Right atrium auricular region (tissue), 2 donors: ENCODE results near the gene TNRC6C. TPM values are rescaled to one million over a fixed set of nuclear protein-coding genes. Genes with fewer than 3 reads are reported as not detected.

ENCODE experiments used
- DNase-seq: peaks from one replicate; pipeline ENCODE4 v3.0.0-alpha.2; 2019; ENCODE audit warnings: low spot score
- H3K27ac ChIP-seq, 2 donors: fragments of 200-600 bp; sonication (generic); 1 replicate in 1 of 2; 2 replicates in 1 of 2; pipeline ENCODE4 v1.5.1; 2016 to 2019
- H3K27me3 ChIP-seq, 2 donors: fragments of 200-600 bp; sonication (generic); one replicate each; pipeline versions ENCODE4 v1.5.1 to v1.6.0; 2017 to 2019
- H3K36me3 ChIP-seq: fragments of 200-600 bp; sonication (generic); one replicate; pipeline ENCODE4 v1.5.1; 2016
- H3K4me1 ChIP-seq, 2 donors: fragments of 200-600 bp; sonication (generic); one replicate each; pipeline versions ENCODE4 v1.5.1 to v1.6.0; 2017 to 2019
- H3K4me3 ChIP-seq, 2 donors: fragments of 200-600 bp; sonication (generic); 1 replicate in 1 of 2; 2 replicates in 1 of 2; pipeline ENCODE4 v1.5.1; 2017 to 2019; ENCODE audit warnings: mild to moderate bottlenecking in 1 of 2, moderate library complexity in 1 of 2
- H3K9me3 ChIP-seq, 2 donors: fragments of 200-600 bp; sonication (generic); one replicate each; pipeline ENCODE4 v1.5.1; 2019
- total RNA-seq, 2 donors: library from RNA; depleted of rRNA; stranded (reverse); fragments of >200 nt; gene quantifications; one replicate each; pipeline ENCODE4 v1.1.0, GENCODE V29; 2016
- TF ChIP-seq, protein P1 (sequence below), 2 donors: fragments of 200-600 bp; sonication (generic); IDR thresholded peaks; one replicate each; pipeline ENCODE4 v1.5.1; 2019; ENCODE audit warnings: antibody characterized with exemption in 2 of 2

TNRC6C gene
- total RNA-seq, 2 donors from 2014 or later: 8.7 to 13.0 TPM

DNA sequence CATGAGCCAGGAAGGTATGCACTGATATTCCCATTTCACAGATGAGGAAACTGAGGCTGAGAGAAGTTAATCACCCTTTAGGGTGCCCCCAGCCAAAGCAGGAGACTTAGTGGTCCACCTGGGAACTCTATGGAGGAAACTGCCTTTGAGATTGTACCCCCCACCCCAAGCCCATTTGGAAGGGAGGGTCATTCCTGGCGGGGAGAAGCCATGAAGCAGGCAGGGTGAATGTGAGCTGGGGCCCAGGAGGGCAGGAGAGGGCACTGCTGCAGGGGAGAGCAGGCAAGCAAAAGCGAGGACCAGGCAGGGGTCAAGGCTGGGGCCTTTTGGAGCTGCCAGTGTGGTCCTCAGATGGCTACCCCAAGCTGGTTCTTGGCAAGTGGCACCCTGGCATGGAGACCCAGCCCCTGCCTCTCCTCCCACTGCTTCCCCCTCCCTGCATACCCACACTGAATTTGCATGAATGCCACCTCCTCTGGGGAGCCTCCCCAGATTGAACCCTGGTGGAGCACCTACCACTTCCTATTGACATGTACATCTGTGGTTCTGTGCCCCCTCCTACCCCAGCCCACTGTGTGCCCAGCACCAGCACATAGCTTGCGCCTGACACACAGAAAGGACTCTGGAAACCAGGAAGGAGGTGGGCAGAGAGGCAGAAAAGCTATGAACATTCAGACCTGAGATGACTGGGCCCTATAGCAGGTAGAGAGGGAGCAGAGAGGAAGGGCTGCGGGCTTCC lies 171.0 kb downstream of the TNRC6C start:
- peaks cover 12% of the 10 kb centered on the region for H3K36me3 ChIP-seq
- H3K4me1 ChIP-seq: peaks cover 2 to 85% of the 10 kb centered on the region in 2 donors
- no peak overlapping the region for H3K4me3 ChIP-seq
- TF ChIP-seq, protein P1, sequence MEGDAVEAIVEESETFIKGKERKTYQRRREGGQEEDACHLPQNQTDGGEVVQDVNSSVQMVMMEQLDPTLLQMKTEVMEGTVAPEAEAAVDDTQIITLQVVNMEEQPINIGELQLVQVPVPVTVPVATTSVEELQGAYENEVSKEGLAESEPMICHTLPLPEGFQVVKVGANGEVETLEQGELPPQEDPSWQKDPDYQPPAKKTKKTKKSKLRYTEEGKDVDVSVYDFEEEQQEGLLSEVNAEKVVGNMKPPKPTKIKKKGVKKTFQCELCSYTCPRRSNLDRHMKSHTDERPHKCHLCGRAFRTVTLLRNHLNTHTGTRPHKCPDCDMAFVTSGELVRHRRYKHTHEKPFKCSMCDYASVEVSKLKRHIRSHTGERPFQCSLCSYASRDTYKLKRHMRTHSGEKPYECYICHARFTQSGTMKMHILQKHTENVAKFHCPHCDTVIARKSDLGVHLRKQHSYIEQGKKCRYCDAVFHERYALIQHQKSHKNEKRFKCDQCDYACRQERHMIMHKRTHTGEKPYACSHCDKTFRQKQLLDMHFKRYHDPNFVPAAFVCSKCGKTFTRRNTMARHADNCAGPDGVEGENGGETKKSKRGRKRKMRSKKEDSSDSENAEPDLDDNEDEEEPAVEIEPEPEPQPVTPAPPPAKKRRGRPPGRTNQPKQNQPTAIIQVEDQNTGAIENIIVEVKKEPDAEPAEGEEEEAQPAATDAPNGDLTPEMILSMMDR (IDR thresholded peaks at IDR 0.05): no peak
- H3K27ac ChIP-seq: peak overlapping the region; percentile 81 to 83
- no peaks in the 10 kb centered on the region for H3K9me3 ChIP-seq
- no peaks in the 10 kb centered on the region for H3K27me3 ChIP-seq
- no peak for DNase-seq

DNA sequence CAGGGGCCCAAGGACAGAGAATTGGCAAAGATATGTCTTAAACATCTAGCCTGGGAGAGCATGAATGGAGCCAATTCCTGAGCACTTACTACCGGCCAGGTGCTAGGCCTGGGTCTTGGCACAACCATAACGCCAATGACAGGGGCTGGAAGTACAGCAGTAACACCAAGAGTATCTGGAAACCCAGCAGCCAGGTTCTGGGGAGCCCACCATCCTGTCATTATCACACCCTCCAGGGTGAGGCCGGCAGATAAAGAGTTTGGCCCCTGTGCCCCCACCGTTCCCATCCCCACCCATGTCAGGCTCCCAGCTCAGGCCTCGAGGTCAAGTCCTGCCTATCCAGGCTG lies 171.6 kb downstream of the TNRC6C start:
- no peaks in the 10 kb centered on the region for H3K27me3 ChIP-seq
- H3K9me3 ChIP-seq: no peaks in the 10 kb centered on the region

GRCh38 chr17:78130437-78131101 lies 172.1 kb downstream of the TNRC6C start, which contains the start of gene TMC8:
Gene TMC8, plus strand, starts transcription at chr17:78130771. Its CDS starts 818 bp downstream, at chr17:78131589.
- Histone ChIP-seq H3K27ac (no peak within 1 kb of the TSS), H3K9me3 (no peaks in the 10 kb centered on the region), H3K27me3 (no peaks in the 10 kb centered on the region), H3K4me3 (peak within 1 kb of the TSS; percentile 14 to 35), H3K36me3 (peaks cover 6% of the 10 kb centered on the region), H3K4me1 (peaks cover 2 to 76% of the 10 kb centered on the region in 2 donors)
- no peak for DNase-seq
- TF ChIP-seq, protein P1 (IDR thresholded peaks at IDR 0.05): no peak

More for the DNA sequence above, 171.6 kb downstream of the TNRC6C start:
- TF ChIP-seq, protein P1 (IDR thresholded peaks at IDR 0.05): no peak
- peaks cover 11% of the 10 kb centered on the region for H3K36me3 ChIP-seq
- DNase-seq: no peak
- H3K4me3 ChIP-seq: no peak overlapping the region
- H3K27ac ChIP-seq: no peak overlapping the region
- peaks cover 2 to 81% of the 10 kb centered on the region in 2 donors for H3K4me1 ChIP-seq

- Histone ChIP-seq H3K27me3 (no peaks in the 10 kb centered on the region), H3K4me1 (peaks cover 2 to 67% of the 10 kb centered on the region in 2 donors), H3K36me3 (peaks cover under 1% of the 10 kb centered on the region), H3K9me3 (no peaks in the 10 kb centered on the region), H3K4me3 (peak overlapping the region; percentile 14 to 35), H3K27ac (no peak overlapping the region)
- TF ChIP-seq, protein P1 (IDR thresholded peaks at IDR 0.05): no peak
- DNase-seq: no peak
Observed at GRCh38 chr17:78131172-78132083, 172.9 kb downstream of the TNRC6C start.

DNA sequence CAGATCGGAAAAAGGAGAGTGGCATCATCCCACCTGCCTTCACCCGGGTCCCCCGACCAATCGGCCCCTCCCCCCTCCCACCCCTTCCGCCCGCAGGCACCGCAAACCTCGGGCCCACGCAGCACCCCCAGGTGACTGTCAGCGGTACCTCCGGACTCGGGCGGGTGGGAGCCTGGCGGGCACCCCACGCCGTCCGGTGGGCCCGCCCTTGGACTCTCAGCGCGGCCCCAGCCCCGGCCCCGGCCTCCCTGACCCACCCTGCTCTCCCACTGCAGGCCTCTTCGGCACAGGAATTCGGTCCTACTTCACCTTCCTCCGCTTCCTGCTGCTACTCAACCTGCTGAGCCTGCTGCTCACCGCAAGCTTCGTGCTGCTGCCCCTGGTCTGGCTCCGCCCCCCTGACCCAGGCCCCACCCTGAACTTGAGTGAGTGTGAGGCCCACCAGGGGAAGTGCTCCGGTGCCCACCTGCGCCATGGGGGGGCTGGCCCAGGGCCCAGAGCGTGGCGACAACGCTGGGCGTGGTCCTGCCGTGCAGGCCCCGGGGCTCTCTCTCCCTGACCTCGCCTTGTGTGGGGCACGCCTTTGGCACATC lies 173.7 kb downstream of the TNRC6C start:
- Histone ChIP-seq H3K27ac (no peak overlapping the region), H3K27me3 (no peaks in the 10 kb centered on the region), H3K4me1 (peaks cover 2 to 60% of the 10 kb centered on the region in 2 donors), H3K36me3 (no peaks in the 10 kb centered on the region), H3K4me3 (peak overlapping the region in 1 of 2 donors; percentile 35), H3K9me3 (no peaks in the 10 kb centered on the region)
- no peak for DNase-seq
- TF ChIP-seq, protein P1 (IDR thresholded peaks at IDR 0.05): no peak
